ENCODE results near the gene ASB16. TPM values are rescaled to one million over a fixed set of nuclear protein-coding genes. Genes with fewer than 3 reads are reported as not detected.
A peak's percentile ranks its signal among the peaks of the same experiment; 100 is the strongest.

Gene ASB16
- total RNA-seq, 1 donor from 2014 or later, result not detected

GRCh38 chr17:44177640-44178039, 7.1 kb downstream of the ASB16 start:
- Mint-ChIP-seq H3K9me3 (no peaks in the 10 kb centered on the region), H3K36me3 (ENCODE audit: low read depth) (peaks cover 42% of the 10 kb centered on the region), H3K27me3 (no peaks in the 10 kb centered on the region), H3K4me3 (no peak overlapping the region), H3K4me1 (peaks cover 2% of the 10 kb centered on the region), H3K27ac (no peak overlapping the region)
- no peak for DNase-seq
- CTCF ChIA-PET, result no interaction called here
- no peak for ATAC-seq (ENCODE audit: low read depth)
- intact Hi-C loops (cut with micrococcal nuclease), result no loop called here
- POLR2A ChIA-PET, result no interaction called here
- no peak for TF ChIP-seq CTCF (IDR thresholded peaks at IDR 0.05)

GRCh38 chr17:44178133-44178532, 7.6 kb downstream of the ASB16 start:
- no peaks in the 10 kb centered on the region for H3K9me3 Mint-ChIP-seq
- no peak overlapping the region for H3K4me3 Mint-ChIP-seq
- TF ChIP-seq CTCF (IDR thresholded peaks at IDR 0.05), result no peak
- H3K36me3 Mint-ChIP-seq (ENCODE audit: low read depth), result peaks cover 44% of the 10 kb centered on the region
- no peak overlapping the region for H3K27ac Mint-ChIP-seq
- no peaks in the 10 kb centered on the region for H3K27me3 Mint-ChIP-seq
- ATAC-seq (ENCODE audit: low read depth) (no peak), DNase-seq (no peak)
- intact Hi-C loops (cut with micrococcal nuclease), result no loop called here
- POLR2A ChIA-PET, result no interaction called here
- peaks cover 2% of the 10 kb centered on the region for H3K4me1 Mint-ChIP-seq
- CTCF ChIA-PET, result no interaction called here

- ChIA-PET CTCF (no interaction called here), POLR2A (no interaction called here)
- no peak overlapping the region for H3K4me3 Mint-ChIP-seq
- peaks cover 39% of the 10 kb centered on the region for H3K4me1 Mint-ChIP-seq
- ATAC-seq (ENCODE audit: low read depth) (no peak), DNase-seq (no peak)
- H3K27ac Mint-ChIP-seq, result no peak overlapping the region
- intact Hi-C loops (cut with micrococcal nuclease), result no loop called here
- H3K36me3 Mint-ChIP-seq (ENCODE audit: low read depth), result peaks cover 47% of the 10 kb centered on the region
- H3K9me3 Mint-ChIP-seq, result no peaks in the 10 kb centered on the region
- TF ChIP-seq CTCF (IDR thresholded peaks at IDR 0.05), result no peak
- no peaks in the 10 kb centered on the region for H3K27me3 Mint-ChIP-seq
Observed at GRCh38 chr17:44183024-44183423, 12.5 kb downstream of the ASB16 start.

GRCh38 chr17:44184212-44184810, 13.8 kb downstream of the ASB16 start:
- ATAC-seq (ENCODE audit: low read depth), result no peak
- DNase-seq, result no peak
- H3K4me3 Mint-ChIP-seq, result peak overlapping the region; percentile 35
- H3K27ac Mint-ChIP-seq, result no peak overlapping the region
- CTCF ChIA-PET, result no interaction called here
- no peaks in the 10 kb centered on the region for H3K9me3 Mint-ChIP-seq
- peaks cover 46% of the 10 kb centered on the region for H3K4me1 Mint-ChIP-seq
- POLR2A ChIA-PET, result interaction anchor here (0.6 to 1.2 kb wide), 3 partner anchors 118 to 504 kb away, joined by 3 read pairs; partner anchors contain the start of genes GRN and LSM12
- TF ChIP-seq CTCF (IDR thresholded peaks at IDR 0.05), result no peak
- peaks cover 41% of the 10 kb centered on the region for H3K36me3 Mint-ChIP-seq (ENCODE audit: low read depth)
- intact Hi-C loops (cut with micrococcal nuclease), result no loop called here
- H3K27me3 Mint-ChIP-seq, result no peaks in the 10 kb centered on the region

GRCh38 chr17:44186307-44187130, 16.0 kb downstream of the ASB16 start, which contains the start of gene TMUB2:
TMUB2 (plus strand) TSS chr17:44186972; CDS start chr17:44187709, 737 bp downstream.
- peak within 1 kb of the TSS; percentile 99 for H3K4me3 Mint-ChIP-seq
- H3K4me1 Mint-ChIP-seq, result peaks cover 46% of the 10 kb centered on the region
- peak within 1 kb of the TSS; percentile 99 for H3K27ac Mint-ChIP-seq
- POLR2A ChIA-PET, result interaction anchor here (0.5 to 6.6 kb wide), 27 partner anchors 9 to 1361 kb away, joined by 3 to 94 read pairs (median 5); partner anchors contain the start of genes ATXN7L3, FZD2, G6PC3 and GRN
- CTCF ChIA-PET, result interaction anchor here (0.7 to 1.3 kb wide), 3 partner anchors 18 to 269 kb away, joined by 3 to 7 read pairs (median 5); no protein-coding TSS in a partner anchor
- no peaks in the 10 kb centered on the region for H3K27me3 Mint-ChIP-seq
- DNase-seq, result peak; percentile 99
- intact Hi-C loops (cut with micrococcal nuclease), result loop anchor here (1.0 to 2.0 kb wide), 9 partner anchors 14 to 712 kb away; partner anchors contain the start of genes EFTUD2, G6PC3, HDAC5 and HROB
- TF ChIP-seq CTCF (IDR thresholded peaks at IDR 0.05), result no peak
- H3K36me3 Mint-ChIP-seq (ENCODE audit: low read depth), result peaks cover 55% of the 10 kb centered on the region
- H3K9me3 Mint-ChIP-seq, result no peaks in the 10 kb centered on the region
- peak; percentile 96 for ATAC-seq (ENCODE audit: low read depth)

Data from activated B cell treated with CpG ODN at 0.5 μM for 24 hours (primary cell).